ENCODE data around the gene AP5S1.
"Not testable (repeated sequence)": the region's sequence is repeated elsewhere in the genome, so short reads cannot be mapped to it uniquely, and the experiment has no call there.

Gene AP5S1

GRCh38 chr20:3808544-3808943, 11.8 kb upstream of the AP5S1 start:
- no peak for DNase-seq

GRCh38 chr20:3811467-3812258, 8.7 kb upstream of the AP5S1 start:
- DNase-seq, result peak; percentile 79

GRCh38 chr20:3812259-3812681, 8.1 kb upstream of the AP5S1 start:
- no peak for DNase-seq

GRCh38 chr20:3812975-3813847, 7.1 kb upstream of the AP5S1 start:
- DNase-seq, result no peak

- DNase-seq, result no peak
These were observed 6.3 kb upstream of the AP5S1 start for GRCh38 chr20:3813848-3814581.

GRCh38 chr20:3814928-3815495, 5.3 kb upstream of the AP5S1 start:
- DNase-seq, result no peak

GRCh38 chr20:3815703-3816315, 4.5 kb upstream of the AP5S1 start:
- no peak for DNase-seq

GRCh38 chr20:3818155-3819151, 1.9 kb upstream of the AP5S1 start:
- peak; percentile 41 for DNase-seq

GRCh38 chr20:3819411-3820047, 818 bp upstream of the AP5S1 start:
- no peak for DNase-seq

- peak; percentile 32 for DNase-seq
These were observed 767 bp downstream of the AP5S1 start for GRCh38 chr20:3820901-3821727.

GRCh38 chr20:3821996-3822395, 1.6 kb downstream of the AP5S1 start:
- no peak for DNase-seq

GRCh38 chr20:3823881-3824280, 3.5 kb downstream of the AP5S1 start:
- no peak for DNase-seq

- DNase-seq, result no peak
These were observed 5.2 kb downstream of the AP5S1 start for GRCh38 chr20:3825526-3825925.

GRCh38 chr20:3826420-3826819, 6.1 kb downstream of the AP5S1 start:
- DNase-seq, result no peak

GRCh38 chr20:3828798-3829197, 8.5 kb downstream of the AP5S1 start:
- no peak for DNase-seq

- DNase-seq, result not testable (repeated sequence)
These were observed 9.5 kb downstream of the AP5S1 start for GRCh38 chr20:3829891-3830290.

- no peak for DNase-seq
These were observed 15.8 kb downstream of the AP5S1 start for GRCh38 chr20:3836132-3836531.

GRCh38 chr20:3839328-3839727, 19.0 kb downstream of the AP5S1 start:
- DNase-seq, result no peak

GRCh38 chr20:3840201-3840600, 19.9 kb downstream of the AP5S1 start:
- not testable (repeated sequence) for DNase-seq
